ENCODE data around the gene GNAI3. TPM values are rescaled to one million over a fixed set of nuclear protein-coding genes. Genes with fewer than 3 reads are reported as not detected.
A peak's percentile ranks its signal among the peaks of the same experiment; 100 is the strongest.

The GNAI3 gene
- total and polyA plus RNA-seq, 2 of the 8 experiments (the other 6 are each of a cell fraction or from before 2014, with no cell fraction given), result 4.0 to 9.8 TPM

DNA sequence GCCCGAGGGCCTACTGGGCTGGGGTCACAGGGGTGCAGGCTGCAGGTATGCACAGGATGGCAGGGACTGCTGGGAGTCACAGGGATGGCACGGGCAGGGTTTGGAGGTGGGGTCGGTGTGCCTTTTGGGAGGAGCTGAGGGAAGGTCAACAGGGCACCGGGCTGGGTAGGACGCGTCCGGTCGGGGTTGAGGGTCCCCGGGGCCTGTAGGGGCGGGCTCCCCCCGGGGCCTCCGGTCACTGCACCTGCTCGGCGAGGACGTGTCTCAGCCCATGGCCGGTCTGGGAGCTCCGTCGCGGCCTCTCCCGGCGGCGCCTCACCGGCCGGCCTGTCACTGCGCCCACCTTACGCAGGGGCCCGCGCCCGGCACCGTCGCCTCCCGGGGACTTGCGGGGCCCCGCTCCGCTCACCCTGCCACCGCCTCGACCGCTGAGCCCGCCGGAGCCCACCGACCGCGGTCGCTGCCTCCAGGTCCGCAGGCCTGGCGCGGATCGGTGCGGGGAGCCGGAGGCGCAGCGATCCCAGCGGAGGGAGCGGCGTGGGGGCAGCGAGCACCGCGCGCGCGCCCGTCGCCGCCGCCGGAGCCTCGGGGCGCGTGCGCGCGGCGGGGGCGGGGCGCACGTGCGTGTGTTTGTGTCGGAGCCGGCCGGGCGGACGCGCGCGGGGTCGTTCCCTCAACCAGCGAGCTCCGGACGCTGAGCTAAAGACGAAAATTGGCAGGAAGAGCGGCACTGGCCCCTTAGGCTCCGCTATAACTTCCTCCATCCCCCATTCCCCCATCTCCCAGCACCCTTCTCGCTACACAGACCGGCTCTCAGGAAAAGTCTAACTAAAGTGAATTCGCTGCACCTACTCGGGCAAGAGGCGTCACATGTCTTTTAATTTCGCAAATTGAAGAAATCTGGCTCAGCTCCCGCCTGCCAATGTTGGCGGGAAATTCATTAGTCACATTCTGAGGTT lies 39.0 kb upstream of the GNAI3 start, which contains the start of gene AMIGO1 (continued):
- TF ChIP-seq CREB1 (IDR thresholded peaks at IDR 0.05) (0 out of 2 replicates have a peak, but pooled peaks have one; percentile 15), RBBP5 (IDR thresholded peaks at IDR 0.05; ENCODE audit: borderline replicate concordance, low read depth, low read length) (peak; percentile 51; the same call in 1 of the 2 replicates), PHF8 (conservative IDR thresholded peaks at IDR 0.05; ENCODE audit: low read depth, low read length) (0 out of 2 replicates have a peak, but pooled peaks have one; percentile 26), HDAC2 (IDR thresholded peaks at IDR 0.05; ENCODE audit: borderline replicate concordance in 1 of 2, low read depth in 2 of 2, low read length in 2 of 2) (no peak), HDAC6 (IDR thresholded peaks at IDR 0.05; ENCODE audit: low read depth, low read length) (no peak), ATF3 (IDR thresholded peaks at IDR 0.05; ENCODE audit: insufficient read depth, low read depth, low read length) (no peak), TCF12 (IDR thresholded peaks at IDR 0.05; ENCODE audit: low read depth, low read length) (no peak), SIRT6 (IDR thresholded peaks at IDR 0.05; ENCODE audit: low read length) (no peak), KDM5A (IDR thresholded peaks at IDR 0.05; ENCODE audit: low read length) (no peak), JUN (IDR thresholded peaks at IDR 0.05; ENCODE audit: low read depth, low read length) (no peak), GTF2F1 (IDR thresholded peaks at IDR 0.05; ENCODE audit: borderline replicate concordance, low read depth, low read length) (no peak), JUND (IDR thresholded peaks at IDR 0.05; ENCODE audit: low read length) (no peak), POU5F1 (IDR thresholded peaks at IDR 0.05; ENCODE audit: low read depth, low read length) (no peak), CTBP2 (IDR thresholded peaks at IDR 0.05; ENCODE audit: borderline replicate concordance, insufficient read depth, insufficient read length, low read length) (no peak), CBX8 (IDR thresholded peaks at IDR 0.05; ENCODE audit: borderline replicate concordance, low read depth, low read length) (no peak), RFX5 (IDR thresholded peaks at IDR 0.05; ENCODE audit: borderline replicate concordance, low read depth, low read length) (no peak), EP300 (IDR thresholded peaks at IDR 0.05; ENCODE audit: borderline replicate concordance in 1 of 2, low read depth in 2 of 2, low read length in 2 of 2) (no peak), SP4 (IDR thresholded peaks at IDR 0.05; ENCODE audit: low read length) (no peak), KDM4A (IDR thresholded peaks at IDR 0.05; ENCODE audit: low read depth, low read length, severe bottlenecking) (peak; percentile 92), TBP (IDR thresholded peaks at IDR 0.05; ENCODE audit: low read depth, low read length) (peak; percentile 23; the same call in 1 of the 2 replicates), MAFK (IDR thresholded peaks at IDR 0.05; ENCODE audit: low read depth, low read length) (no peak), BACH1 (IDR thresholded peaks at IDR 0.05; ENCODE audit: low read length) (no peak)
- TF ChIP-seq, protein P1, sequence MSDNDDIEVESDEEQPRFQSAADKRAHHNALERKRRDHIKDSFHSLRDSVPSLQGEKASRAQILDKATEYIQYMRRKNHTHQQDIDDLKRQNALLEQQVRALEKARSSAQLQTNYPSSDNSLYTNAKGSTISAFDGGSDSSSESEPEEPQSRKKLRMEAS (IDR thresholded peaks at IDR 0.05), result peak; percentile 84

Measured in H1 (cell line).